SK-N-MC (cell line): ENCODE data around the gene PPP1R7.

Experiments
- EZH2 ChIP-seq: fragments of 200-600 bp; sonication (generic); IDR thresholded peaks from one replicate; pipeline ENCODE4 v1.6.1; 2017; ENCODE audit warnings: antibody characterized with exemption
- FOXP2 ChIP-seq: optimal IDR thresholded peaks from 2 replicates; pipeline ENCODE3; 2011; ENCODE audit warnings: mild to moderate bottlenecking, moderate library complexity; ENCODE audit not compliant: insufficient read depth; ENCODE audit errors: extremely low read length, control extremely low read depth
- POLR2AphosphoS5 ChIP-seq: IDR thresholded peaks from 2 replicates; pipeline ENCODE4 v1.6.1; 2012; ENCODE audit warnings: mild to moderate bottlenecking, low read depth, low read length, borderline replicate concordance

- TF ChIP-seq EZH2 (no peak), POLR2AphosphoS5 (no peak), FOXP2 (no peak)
Measured at GRCh38 chr2:241193271-241193670, 43.0 kb downstream of the PPP1R7 start.
